HG02870 (cell line): ENCODE results near the gene TMEM138.
A peak's percentile ranks its signal among the peaks of the same experiment; 100 is the strongest.

Source experiments
- ATAC-seq: cut with Tn5 transposase; IDR thresholded peaks from one replicate; pipeline ENCODE4 v1.9.1; 2021; ENCODE audit warnings: mild to moderate bottlenecking, moderate library complexity; ENCODE audit not compliant: unreplicated experiment

Gene TMEM138

DNA sequence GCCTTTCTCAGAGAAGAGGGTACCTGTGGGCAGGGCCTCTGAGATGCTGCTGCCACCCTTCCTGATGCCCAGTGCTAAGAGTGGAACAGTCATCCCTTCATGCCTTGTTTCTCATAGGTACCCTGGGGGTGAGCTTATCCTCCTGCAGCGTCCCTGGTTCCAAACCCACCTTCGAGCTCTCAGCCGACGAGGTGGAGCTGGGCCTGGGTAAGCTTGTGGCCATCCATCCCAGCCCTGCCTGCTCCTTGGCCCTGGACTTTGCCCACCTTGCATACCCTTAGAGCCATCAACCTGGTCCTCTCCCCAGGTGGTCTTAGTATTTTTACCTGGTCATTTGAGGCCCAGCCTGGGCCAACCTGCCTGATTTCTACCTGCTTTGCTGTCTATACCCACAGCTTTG, 20.5 kb upstream of the TMEM138 start:
- ATAC-seq: no peak

GRCh38 chr11:61342207-61342803, 19.9 kb upstream of the TMEM138 start:
- no peak for ATAC-seq

DNA sequence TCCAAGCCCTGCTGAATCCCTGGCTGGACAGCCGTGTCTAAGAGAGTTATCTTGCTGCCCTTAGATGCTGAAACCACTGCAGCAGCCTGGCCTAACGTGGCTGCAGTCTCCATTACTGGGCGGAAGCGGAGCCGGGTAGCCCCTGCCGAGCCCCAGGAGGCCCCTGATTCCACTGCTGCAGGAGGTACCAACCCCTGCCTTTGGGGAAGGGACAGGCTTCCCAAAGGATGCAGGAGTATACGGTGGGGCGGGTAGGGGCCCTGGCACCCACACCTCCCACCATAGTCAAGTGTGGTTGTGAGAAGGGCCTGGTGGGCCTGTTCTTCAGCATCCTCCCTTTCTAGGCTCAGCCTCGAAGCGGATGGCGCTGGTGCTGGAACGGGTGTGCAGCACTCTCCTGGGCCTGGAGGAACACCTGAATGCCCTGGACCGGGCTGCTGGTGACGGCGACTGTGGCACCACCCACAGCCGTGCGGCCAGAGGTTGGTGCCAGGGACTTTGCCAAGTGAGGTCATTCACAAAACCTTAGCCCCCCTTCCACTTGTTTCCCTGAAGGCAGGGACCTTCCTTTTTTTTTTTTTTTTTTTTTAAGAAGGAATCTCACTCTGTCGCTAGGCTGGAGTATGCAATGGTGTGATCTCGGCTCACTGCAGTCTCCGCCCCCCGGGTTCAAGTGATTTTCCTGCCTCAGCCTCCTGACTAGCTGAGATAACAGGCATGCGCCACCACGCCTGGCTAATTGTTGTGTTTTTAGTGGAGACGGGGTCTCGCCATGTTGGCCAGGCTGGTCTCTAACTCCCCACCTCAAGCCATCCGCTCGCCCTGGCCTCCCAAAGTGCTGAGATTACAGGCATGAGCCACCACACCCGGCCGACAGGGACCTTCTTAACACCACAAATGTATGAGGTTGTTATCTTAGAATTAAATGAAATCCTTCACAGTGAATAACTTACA, 18.1 kb upstream of the TMEM138 start:
- no peak for ATAC-seq

GRCh38 chr11:61345170-61345610, 17.0 kb upstream of the TMEM138 start:
- no peak for ATAC-seq

GRCh38 chr11:61345954-61346843, 16.0 kb upstream of the TMEM138 start:
- no peak for ATAC-seq

- no peak for ATAC-seq
These were observed 14.2 kb upstream of the TMEM138 start for GRCh38 chr11:61347916-61348461.

DNA sequence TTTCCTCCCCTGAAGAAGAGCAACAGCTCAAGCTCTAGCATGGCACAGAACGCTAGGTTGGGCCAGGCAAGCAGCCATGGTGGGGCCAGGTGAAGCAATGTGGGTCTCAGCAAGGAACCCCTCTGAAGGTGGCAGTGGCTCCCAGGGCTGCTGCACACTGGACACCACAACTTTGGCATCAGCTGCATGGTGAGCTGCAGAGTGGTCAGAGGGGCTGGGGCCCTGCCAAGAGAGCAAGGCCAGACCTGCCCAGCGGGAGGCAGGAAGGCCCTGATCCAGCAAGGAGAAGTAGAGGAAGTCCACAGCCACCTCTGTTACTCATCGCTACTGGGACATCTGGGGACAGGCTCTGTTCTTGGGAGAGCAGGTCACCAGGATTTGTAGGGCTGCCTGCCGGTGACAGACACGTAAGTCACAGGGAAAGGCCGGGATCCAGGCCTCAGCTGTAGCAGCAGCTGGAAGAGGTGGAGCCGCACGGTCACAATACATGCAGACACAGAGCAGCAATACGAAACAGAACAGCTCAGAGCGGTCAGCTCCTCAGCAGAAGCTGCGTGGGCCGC, 12.9 kb upstream of the TMEM138 start:
- no peak for ATAC-seq

DNA sequence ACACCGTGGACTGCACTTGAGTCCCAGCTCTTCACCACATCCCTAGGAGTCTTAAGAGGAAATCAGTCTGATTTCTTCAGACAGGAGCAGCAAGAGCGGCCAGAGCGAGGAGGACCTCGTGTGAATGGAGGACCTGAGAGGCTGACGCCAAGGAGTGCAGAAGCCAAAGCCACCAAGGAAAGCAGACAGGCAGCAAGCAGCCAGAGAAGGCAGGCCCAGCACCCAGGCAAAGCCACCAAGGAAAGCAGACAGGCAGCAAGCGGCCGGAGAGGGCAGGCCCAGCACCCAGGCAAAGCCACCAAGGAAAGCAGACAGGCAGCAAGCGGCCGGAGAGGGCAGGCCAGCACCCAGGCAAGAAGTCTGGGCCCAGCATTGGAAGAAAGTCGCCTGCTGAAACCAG, 12.3 kb upstream of the TMEM138 start:
- ATAC-seq: no peak

DNA sequence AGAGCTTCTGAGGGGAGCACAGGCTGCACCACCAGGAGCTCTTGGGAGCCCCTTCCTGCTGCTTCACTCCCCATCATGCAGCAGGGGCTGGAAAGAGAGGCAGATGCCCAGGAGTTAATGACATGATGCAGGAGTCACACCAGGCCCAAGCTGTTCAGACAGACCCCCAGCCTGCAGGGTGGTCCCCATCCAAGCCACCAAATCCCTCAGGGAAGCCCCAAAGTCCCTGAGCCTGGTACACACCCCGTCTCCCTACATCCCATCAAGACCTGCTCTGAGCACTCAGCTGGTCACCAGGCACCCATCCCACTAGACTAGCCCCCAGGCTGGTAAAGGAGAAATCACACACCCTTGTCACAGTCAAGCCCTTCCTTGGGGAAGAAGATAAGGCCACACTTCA, 11.8 kb upstream of the TMEM138 start:
- no peak for ATAC-seq

- ATAC-seq: no peak
These were observed 11.4 kb upstream of the TMEM138 start for GRCh38 chr11:61350803-61351202.

DNA sequence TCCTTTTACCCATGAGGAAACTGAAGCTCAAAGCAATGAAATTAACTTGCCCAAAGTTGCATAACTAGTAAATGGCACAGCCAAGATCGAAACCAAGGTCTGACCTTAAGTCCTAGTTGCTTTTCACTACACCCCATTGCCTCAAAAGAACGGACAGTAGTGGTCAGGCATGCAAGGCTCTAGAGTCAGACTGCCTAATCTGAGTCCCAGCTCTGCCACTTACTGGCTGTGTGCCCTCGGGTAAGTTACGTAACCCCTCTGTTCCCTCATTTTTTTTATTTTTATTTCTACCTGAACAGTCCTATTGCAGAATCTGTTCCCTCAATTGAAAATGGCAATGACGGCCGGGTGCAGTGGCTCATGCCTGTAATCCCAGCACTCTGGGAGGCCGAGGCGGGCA, 10.1 kb upstream of the TMEM138 start:
- ATAC-seq: no peak

DNA sequence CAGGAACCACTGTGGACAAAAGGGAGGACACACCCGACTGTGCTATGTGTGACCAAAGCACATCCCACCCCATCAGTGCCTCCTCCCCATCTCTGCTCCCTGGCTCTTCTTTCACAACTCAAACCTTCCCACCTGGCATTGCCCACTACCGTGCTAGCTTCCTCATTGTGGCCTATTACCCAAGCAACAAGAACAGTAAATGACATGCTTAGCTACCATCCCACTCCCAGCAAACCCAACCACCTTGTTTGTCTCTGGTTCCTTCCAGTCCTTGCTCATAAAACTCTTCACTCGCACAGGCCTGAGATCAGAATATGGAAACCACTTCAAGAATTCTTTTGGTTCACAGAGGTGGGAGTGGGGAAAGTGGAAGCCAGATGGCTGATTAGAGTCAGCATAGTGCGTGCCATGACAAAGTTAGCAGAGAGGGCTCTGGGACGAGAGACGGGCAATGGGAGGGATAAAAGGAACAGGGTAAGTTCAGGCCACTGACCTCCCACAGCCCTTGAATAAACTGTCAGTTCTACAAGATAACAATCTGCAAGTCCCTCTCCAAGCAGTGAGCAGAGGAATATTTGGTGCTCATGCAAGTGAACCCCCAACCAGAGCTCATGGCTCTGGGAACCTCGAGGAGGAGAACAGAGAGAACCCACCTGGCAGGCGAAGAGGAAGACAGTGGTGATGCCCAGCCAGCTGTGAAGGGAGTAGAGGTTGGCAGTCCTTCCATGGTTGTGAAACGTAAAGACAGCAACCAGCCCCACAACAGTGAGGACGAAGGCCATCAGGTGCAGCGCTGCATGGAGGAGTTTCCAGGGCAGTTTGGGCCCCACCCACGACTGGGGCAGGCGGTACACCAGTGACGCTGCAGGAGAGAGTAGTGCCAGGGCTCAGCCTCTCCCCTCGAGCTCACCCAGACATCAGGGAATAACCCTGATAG, 8.8 kb upstream of the TMEM138 start:
- ATAC-seq: no peak

DNA sequence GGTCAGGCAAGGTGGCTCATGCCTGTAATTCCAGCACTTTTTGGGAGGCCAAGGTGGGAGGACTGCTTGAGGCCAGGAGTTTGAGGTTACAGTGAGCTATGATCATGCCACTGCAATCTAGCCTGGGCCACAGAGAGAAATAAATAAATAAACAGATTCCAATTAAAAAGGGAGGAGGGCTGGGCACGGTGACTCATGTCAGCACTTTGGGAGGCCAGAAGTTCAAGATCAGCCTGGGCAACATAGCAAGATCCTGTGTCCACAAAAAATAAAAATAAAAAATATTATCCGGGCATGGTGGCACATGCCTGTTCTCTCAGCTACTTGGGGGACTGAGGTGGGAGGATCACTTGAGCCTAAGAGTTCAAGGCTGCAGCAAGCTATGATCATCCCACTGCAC, 8.0 kb upstream of the TMEM138 start:
- no peak for ATAC-seq

GRCh38 chr11:61356706-61357105, 5.5 kb upstream of the TMEM138 start:
- ATAC-seq: no peak

GRCh38 chr11:61357233-61357893, 4.8 kb upstream of the TMEM138 start:
- peak; percentile 39 for ATAC-seq

DNA sequence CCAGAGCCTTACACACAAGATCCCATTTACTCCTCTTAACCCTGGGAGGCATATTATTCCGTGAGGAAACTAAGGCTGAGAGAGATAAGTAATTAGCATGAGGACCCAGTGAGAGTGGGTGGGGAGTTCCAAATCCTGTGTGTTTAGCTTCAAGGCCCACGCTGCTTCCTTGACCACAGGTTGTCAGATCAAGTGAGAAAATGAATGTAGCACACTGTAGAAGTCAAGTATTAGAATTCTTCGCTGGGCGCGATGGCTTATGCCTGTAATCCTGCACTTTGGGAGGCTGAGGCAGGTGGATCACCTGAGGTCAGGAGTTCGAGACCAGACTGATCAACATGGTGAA, 4.3 kb upstream of the TMEM138 start:
- ATAC-seq: no peak

GRCh38 chr11:61358566-61358965, 3.6 kb upstream of the TMEM138 start:
- no peak for ATAC-seq

- no peak for ATAC-seq
These were observed 2.7 kb upstream of the TMEM138 start for GRCh38 chr11:61359516-61359915.

DNA sequence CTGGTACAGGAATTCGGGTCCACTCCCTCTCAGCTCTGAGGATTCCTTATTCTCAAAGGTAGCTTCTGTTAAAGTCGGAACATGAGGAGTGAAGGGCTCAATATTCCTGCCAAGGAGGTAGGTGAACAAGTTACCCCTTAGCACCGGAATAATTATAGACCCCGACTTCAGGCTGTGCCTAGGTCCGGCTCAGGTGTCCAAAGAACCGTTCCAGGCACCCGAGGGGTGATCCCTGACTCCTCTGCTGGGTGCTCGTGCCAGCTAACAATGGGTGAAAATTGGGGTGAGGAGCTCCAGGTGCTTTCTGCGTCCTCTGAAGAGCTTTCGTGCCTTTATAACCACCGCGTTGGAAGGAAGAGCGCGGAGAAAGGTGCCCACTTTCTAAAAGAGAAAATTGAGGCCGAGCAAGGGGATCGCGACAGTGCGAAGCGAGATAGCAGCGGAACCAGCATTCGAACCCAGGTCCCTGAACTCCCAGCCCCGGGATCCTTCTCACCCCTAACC, 885 bp upstream of the TMEM138 start:
- ATAC-seq: no peak
